ENCODE data around the gene COX11. TPM values are rescaled to one million over a fixed set of nuclear protein-coding genes. Genes with fewer than 3 reads are reported as not detected.

The COX11 gene
- total and polyA plus RNA-seq, 2 of the 8 experiments (the other 6 are each of a cell fraction or from before 2014, with no cell fraction given): 43.0 to 54.1 TPM

DNA sequence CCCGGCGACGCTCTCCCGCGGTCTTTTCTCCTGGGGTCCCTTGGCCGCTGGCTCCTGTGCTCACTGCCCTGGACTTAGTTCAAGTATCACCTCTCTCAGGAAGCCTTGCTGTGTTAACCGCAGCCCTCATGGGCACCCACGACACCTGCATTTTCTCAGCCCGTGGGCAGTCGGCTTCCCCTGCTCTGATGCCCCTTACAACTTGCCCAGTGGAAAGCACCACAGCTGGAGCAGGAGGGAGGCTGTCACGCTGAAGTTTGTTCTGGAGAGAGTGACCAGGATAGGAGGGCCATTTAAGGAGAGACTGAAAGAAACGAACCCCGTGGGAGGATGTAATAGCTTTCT is 506 bp upstream of the COX11 start:
- peak overlapping the region; percentile 70 for H4K91ac ChIP-seq (replicated peaks; ENCODE audit: insufficient read length, low read length)
- H3K27me3 ChIP-seq (replicated peaks in 1 of 4; ENCODE audit: control insufficient read depth in 3 of 4, extremely low read depth in 1 of 4, insufficient read depth in 3 of 4, low read length in 3 of 4): no peaks in the 10 kb centered on the region
- no peak overlapping the region for H2BK15ac ChIP-seq (ENCODE audit: low read length)
- no peaks in the 10 kb centered on the region for H4K20me1 ChIP-seq (replicated peaks in 1 of 2; ENCODE audit: control insufficient read depth in 1 of 2, insufficient read depth in 2 of 2, low read length in 2 of 2)
- H3K4me1 ChIP-seq (replicated peaks in 1 of 4; ENCODE audit: control insufficient read depth in 3 of 4, insufficient read depth in 4 of 4, low read length in 3 of 4): peaks cover 0 to 8% (median 0%) of the 10 kb centered on the region in 4 experiments; a peak in 2 of 7 replicates
- peaks cover 3 to 13% (median 9%) of the 10 kb centered on the region in 4 experiments; a peak in 6 of 8 replicates for H3K36me3 ChIP-seq (ENCODE audit: control insufficient read depth in 2 of 4, insufficient read depth in 4 of 4, low read length in 3 of 4)
- H3K14ac ChIP-seq (ENCODE audit: insufficient read length): no peak overlapping the region
- no peak overlapping the region for H3K4ac ChIP-seq (replicated peaks; ENCODE audit: insufficient read length, low read depth, low read length)
- H3K56ac ChIP-seq (replicated peaks; ENCODE audit: insufficient read length, low read depth, low read length): peak overlapping the region; percentile 60
- no peak overlapping the region for H3K18ac ChIP-seq (ENCODE audit: extremely low read depth, low read length)
- peak overlapping the region; percentile 85 to 96 (median 89) for H3K4me3 ChIP-seq (ENCODE audit: extremely low read depth in 1 of 4, insufficient read depth in 2 of 4, low read depth in 3 of 4, low read length in 4 of 4)
- peak overlapping the region; percentile 86; the same call in 1 of the 2 replicates for H2BK12ac ChIP-seq (ENCODE audit: low read depth, low read length)
- peak overlapping the region; percentile 73 for H4K5ac ChIP-seq (ENCODE audit: insufficient read length, low read depth, low read length)
- FAIRE-seq (no peak), DNase-seq (ENCODE audit: low read depth in 1 of 2, low spot score in 2 of 2) (no peak)
- no peaks in the 10 kb centered on the region for H3K9me3 ChIP-seq (ENCODE audit: insufficient read depth in 2 of 2, low read depth in 1 of 2, low read length in 1 of 2)
- POLR2A ChIA-PET (ENCODE audit: partially characterized antibody): interaction anchor here (0.8 to 1.0 kb wide), 3 partner anchors 9 to 55 kb away, joined by 3 to 6 read pairs (median 3); no protein-coding TSS in a partner anchor
- TF ChIP-seq ASH2L (IDR thresholded peaks at IDR 0.05; ENCODE audit: low read length) (peak; percentile 22), SIN3A (conservative IDR thresholded peaks at IDR 0.05 in 1 of 2, IDR thresholded peaks at IDR 0.05 in 1 of 2; ENCODE audit: low read depth in 1 of 2, low read length in 2 of 2) (peak in 1 of 2 experiments; percentile 60; a peak in 2 of 4 replicates), SAP30 (IDR thresholded peaks at IDR 0.05; ENCODE audit: insufficient read depth, insufficient replicate concordance, low read length) (peak; percentile 93), EP300 (IDR thresholded peaks at IDR 0.05; ENCODE audit: borderline replicate concordance in 1 of 2, low read depth in 2 of 2, low read length in 2 of 2) (no peak), BCL11A (IDR thresholded peaks at IDR 0.05; ENCODE audit: low read depth in 2 of 2, low read length in 2 of 2) (no peak)
- peak overlapping the region; percentile 78 to 83 for H3K4me2 ChIP-seq (ENCODE audit: insufficient read depth in 1 of 2, low read depth in 2 of 2, low read length in 2 of 2)
- no peak overlapping the region for H2BK120ac ChIP-seq (replicated peaks; ENCODE audit: low read depth, low read length)
- H2AK5ac ChIP-seq (ENCODE audit: low read depth, low read length): no peak overlapping the region; the same call in 1 of the 2 replicates
- peak overlapping the region; percentile 88 for H2BK5ac ChIP-seq (ENCODE audit: low read depth, low read length)
- H4K8ac ChIP-seq (ENCODE audit: extremely low read depth, insufficient read depth, low read length): peak overlapping the region; percentile 94; the same call in 1 of the 2 replicates
- H2BK20ac ChIP-seq (ENCODE audit: low read length): no peak overlapping the region
- peak overlapping the region; percentile 83 for H3K27ac ChIP-seq (ENCODE audit: low read depth, low read length)
- CTCF ChIA-PET (ENCODE audit: partially characterized antibody): no interaction called here
- peak overlapping the region; percentile 70; the same call in 1 of the 2 replicates for H2AFZ ChIP-seq (ENCODE audit: low read length)
- H3K79me1 ChIP-seq (ENCODE audit: low read depth, low read length): peaks cover 5% of the 10 kb centered on the region; the same call in 1 of the 2 replicates
- no peak overlapping the region for H3K23ac ChIP-seq (ENCODE audit: insufficient read length)
- peak overlapping the region; percentile 87 to 96 (median 96) for H3K9ac ChIP-seq (replicated peaks in 1 of 4; ENCODE audit: extremely low read depth in 1 of 4, low read depth in 3 of 4, low read length in 3 of 4)
- 2% methylated on average over 13 of the region's 13 CpGs; no CpG with 5 or more reads in 1 of the 2 experiments for WGBS, 2 experiments (ENCODE audit: extremely low coverage in 1 of 2, insufficient coverage in 1 of 2, insufficient read length in 1 of 2, insufficient replicate concordance in 2 of 2, low coverage in 1 of 2, low lambda C conversion rate in 2 of 2, missing lambda C conversion rate in 1 of 2)
- peaks cover 7% of the 10 kb centered on the region; the same call in 1 of the 2 replicates for H3K23me2 ChIP-seq (ENCODE audit: low read depth, low read length)
- peaks cover 0 to 78% of the 10 kb centered on the region in 2 experiments; a peak in 2 of 4 replicates for H3K79me2 ChIP-seq (ENCODE audit: control insufficient read depth in 1 of 2, insufficient read depth in 2 of 2, low read length in 2 of 2)

All from H1 (cell line).